Measurements from ENCODE around the gene GPT2. TPM values are rescaled to one million over a fixed set of nuclear protein-coding genes. Genes with fewer than 3 reads are reported as not detected.

Gene GPT2
- total and polyA plus RNA-seq, 8 donors: 9.1 to 44.9 (median 37.5) TPM

DNA sequence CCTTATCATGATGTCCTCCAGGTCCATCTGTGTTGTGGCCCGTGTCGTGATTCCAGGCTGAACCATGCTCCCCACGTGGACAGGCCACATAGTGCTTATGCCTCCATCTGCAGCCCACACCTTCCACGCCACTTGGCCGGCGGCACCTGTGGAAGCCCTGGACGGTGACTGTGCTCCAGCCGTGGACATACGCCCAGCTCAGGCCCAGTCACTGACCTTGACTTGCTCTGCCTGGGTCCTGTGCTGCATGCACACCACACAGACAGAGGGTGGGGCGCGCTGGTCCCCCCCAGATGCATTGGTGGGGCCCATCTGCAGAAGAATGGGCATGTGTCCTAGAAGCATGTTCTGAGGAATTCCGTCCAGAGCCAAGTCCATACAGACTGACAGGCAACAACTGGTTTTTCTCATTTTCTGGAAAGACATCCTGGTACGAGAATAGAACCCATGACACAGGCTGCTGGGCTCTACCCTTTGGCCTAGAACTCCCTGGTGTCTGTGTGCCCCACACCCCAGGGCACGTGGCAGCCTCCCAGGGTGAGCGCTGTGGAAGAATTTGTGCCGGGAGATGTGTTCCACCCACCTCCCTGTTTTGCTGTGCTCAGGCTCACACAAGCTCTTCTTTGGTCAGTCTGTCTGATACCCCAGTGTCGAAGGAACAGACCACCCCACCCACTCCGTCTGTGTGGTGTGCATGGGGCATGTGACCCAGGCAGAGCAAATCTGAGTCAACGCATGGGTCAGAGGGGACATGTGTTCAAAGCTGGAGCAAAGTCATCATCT is 39.5 kb downstream of the GPT2 start:
- DNase-seq: no peak
- Histone ChIP-seq H3K27me3 (no peaks in the 10 kb centered on the region), H3K4me3 (no peak overlapping the region), H3K4me1 (no peaks in the 10 kb centered on the region), H3K9me3 (no peaks in the 10 kb centered on the region), H3K27ac (no peak overlapping the region), H3K36me3 (peaks cover 0 to 48% of the 10 kb centered on the region in 2 donors)
- no peak for ATAC-seq
- intact Hi-C loops (cut with DNase I): no loop called here
- TF ChIP-seq, protein P1, sequence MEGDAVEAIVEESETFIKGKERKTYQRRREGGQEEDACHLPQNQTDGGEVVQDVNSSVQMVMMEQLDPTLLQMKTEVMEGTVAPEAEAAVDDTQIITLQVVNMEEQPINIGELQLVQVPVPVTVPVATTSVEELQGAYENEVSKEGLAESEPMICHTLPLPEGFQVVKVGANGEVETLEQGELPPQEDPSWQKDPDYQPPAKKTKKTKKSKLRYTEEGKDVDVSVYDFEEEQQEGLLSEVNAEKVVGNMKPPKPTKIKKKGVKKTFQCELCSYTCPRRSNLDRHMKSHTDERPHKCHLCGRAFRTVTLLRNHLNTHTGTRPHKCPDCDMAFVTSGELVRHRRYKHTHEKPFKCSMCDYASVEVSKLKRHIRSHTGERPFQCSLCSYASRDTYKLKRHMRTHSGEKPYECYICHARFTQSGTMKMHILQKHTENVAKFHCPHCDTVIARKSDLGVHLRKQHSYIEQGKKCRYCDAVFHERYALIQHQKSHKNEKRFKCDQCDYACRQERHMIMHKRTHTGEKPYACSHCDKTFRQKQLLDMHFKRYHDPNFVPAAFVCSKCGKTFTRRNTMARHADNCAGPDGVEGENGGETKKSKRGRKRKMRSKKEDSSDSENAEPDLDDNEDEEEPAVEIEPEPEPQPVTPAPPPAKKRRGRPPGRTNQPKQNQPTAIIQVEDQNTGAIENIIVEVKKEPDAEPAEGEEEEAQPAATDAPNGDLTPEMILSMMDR (IDR thresholded peaks at IDR 0.05): no peak

DNA sequence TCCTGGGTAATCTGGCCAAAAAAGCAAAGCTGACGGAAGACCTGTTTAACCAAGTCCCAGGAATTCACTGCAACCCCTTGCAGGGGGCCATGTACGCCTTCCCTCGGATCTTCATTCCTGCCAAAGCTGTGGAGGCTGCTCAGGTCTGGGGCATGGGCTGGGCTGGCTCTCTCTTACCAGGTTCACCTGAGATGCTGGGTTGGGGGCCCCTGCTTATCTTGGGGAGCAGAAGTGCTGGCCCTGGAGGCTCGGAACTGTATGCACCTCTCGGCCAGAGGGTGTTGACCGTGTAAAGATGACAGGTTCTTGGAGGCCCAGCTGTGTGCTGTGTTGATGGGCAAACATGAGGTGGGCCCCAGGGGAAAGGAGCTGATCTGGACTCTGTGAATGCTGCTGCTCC is 40.2 kb downstream of the GPT2 start:
- DNase-seq (no peak), ATAC-seq (no peak)
- H3K27ac ChIP-seq: no peak overlapping the region
- H3K4me1 ChIP-seq: no peaks in the 10 kb centered on the region
- no peak overlapping the region for H3K4me3 ChIP-seq
- TF ChIP-seq, protein P1 (IDR thresholded peaks at IDR 0.05): no peak
- intact Hi-C loops (cut with DNase I): no loop called here
- no peaks in the 10 kb centered on the region for H3K9me3 ChIP-seq
- peaks cover 0 to 48% of the 10 kb centered on the region in 2 donors for H3K36me3 ChIP-seq
- H3K27me3 ChIP-seq: no peaks in the 10 kb centered on the region

DNA sequence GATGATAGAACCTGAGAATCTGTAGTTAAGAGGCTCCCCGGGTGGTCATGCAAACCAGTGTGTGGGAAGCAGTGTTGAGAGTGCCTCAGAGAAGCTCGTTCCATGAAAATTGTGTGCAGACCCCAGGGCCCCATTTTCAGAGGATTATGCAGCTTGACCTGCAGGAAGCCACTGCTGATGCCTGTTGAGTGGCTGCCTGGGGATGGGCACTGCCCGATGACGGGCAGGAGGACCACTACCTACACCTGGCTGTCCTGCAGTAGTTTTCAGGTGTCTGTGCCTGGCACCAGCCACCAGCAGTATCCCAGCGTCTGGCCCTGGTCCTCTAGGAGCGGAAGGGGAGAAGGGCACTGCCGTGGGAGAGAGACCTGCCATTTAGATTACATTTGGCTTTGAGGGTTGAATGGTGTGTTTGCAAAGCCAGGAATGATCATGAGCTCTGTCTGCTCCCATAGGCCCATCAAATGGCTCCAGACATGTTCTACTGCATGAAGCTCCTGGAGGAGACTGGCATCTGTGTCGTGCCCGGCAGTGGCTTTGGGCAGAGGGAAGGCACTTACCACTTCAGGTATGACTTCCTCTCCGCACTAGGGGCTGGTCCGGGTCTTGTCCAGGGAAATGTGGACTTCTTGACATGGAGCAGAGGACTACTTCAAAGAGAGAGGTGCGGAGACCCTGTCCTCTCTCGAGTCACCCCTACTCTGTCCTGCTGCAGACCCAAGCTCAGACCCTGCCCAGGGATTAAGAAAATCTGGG is 42.5 kb downstream of the GPT2 start:
- TF ChIP-seq, protein P1 (IDR thresholded peaks at IDR 0.05): no peak
- intact Hi-C loops (cut with DNase I): no loop called here

DNA sequence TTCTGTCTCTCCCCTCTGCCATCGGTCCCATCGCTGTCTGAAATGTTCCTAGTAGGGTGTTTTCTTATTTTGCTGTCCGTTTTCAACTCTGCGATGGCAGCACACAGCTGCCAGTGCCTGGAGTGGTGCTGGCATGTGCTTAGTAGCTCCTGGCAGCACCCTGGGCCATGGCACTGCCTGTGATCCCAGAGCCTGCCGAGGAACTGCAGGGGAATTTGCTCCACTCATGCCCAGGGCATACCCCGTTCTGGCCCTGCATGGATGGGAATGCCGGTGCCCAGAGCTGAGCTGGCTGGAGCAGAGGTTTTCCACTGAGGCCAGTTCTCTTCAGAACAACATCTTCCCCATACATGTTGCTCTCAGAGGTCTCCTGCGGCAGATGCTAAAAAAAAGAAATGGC is 43.1 kb downstream of the GPT2 start:
- no peak overlapping the region for H3K4me3 ChIP-seq
- H3K4me1 ChIP-seq: no peaks in the 10 kb centered on the region
- DNase-seq (no peak), ATAC-seq (no peak)
- peaks cover 0 to 46% of the 10 kb centered on the region in 2 donors for H3K36me3 ChIP-seq
- TF ChIP-seq, protein P1 (IDR thresholded peaks at IDR 0.05): no peak
- H3K9me3 ChIP-seq: no peaks in the 10 kb centered on the region
- no peaks in the 10 kb centered on the region for H3K27me3 ChIP-seq
- intact Hi-C loops (cut with DNase I): no loop called here
- no peak overlapping the region for H3K27ac ChIP-seq

More for the DNA sequence above, 42.5 kb downstream of the GPT2 start:
- Histone ChIP-seq H3K36me3 (peaks cover 0 to 48% of the 10 kb centered on the region in 2 donors), H3K27ac (no peak overlapping the region), H3K9me3 (no peaks in the 10 kb centered on the region), H3K4me1 (no peaks in the 10 kb centered on the region), H3K4me3 (no peak overlapping the region), H3K27me3 (no peaks in the 10 kb centered on the region)
- no peak for ATAC-seq
- DNase-seq: no peak

DNA sequence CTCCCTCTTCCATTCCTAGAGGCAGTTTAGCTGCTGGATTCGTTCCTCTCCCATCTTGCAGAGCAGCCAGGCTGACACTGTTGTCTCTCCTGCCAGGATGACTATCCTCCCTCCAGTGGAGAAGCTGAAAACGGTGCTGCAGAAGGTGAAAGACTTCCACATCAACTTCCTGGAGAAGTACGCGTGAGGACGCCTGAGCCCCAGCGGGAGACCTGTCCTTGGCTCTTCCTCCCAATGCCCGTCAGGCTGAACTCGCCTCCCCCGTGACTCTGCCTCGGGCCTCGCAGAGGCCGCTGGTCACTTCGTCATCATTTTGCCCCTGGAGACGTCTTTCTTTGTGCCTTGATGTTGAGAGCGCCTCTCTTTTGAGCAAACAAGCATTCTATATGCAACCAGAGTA is 44.6 kb downstream of the GPT2 start:
- H3K27me3 ChIP-seq: no peaks in the 10 kb centered on the region
- intact Hi-C loops (cut with DNase I): no loop called here
- H3K36me3 ChIP-seq: peaks cover 0 to 33% of the 10 kb centered on the region in 2 donors
- TF ChIP-seq, protein P1 (IDR thresholded peaks at IDR 0.05): no peak
- DNase-seq: no peak
- H3K9me3 ChIP-seq: no peaks in the 10 kb centered on the region
- H3K4me1 ChIP-seq: no peaks in the 10 kb centered on the region
- no peak overlapping the region for H3K27ac ChIP-seq
- H3K4me3 ChIP-seq: no peak overlapping the region
- no peak for ATAC-seq

Data from left lung (tissue), 10 donors.